NCI-H2196 (cell line): ENCODE data around the gene PERP.
"Not testable (repeated sequence)": the region's sequence is repeated elsewhere in the genome, so short reads cannot be mapped to it uniquely, and the experiment has no call there.

ENCODE experiments used
- DNase-seq: peaks from one replicate; lab custom pipeline; 2025; ENCODE audit not compliant: unreplicated experiment; lab: John Stamatoyannopoulos, UW

PERP gene

DNA sequence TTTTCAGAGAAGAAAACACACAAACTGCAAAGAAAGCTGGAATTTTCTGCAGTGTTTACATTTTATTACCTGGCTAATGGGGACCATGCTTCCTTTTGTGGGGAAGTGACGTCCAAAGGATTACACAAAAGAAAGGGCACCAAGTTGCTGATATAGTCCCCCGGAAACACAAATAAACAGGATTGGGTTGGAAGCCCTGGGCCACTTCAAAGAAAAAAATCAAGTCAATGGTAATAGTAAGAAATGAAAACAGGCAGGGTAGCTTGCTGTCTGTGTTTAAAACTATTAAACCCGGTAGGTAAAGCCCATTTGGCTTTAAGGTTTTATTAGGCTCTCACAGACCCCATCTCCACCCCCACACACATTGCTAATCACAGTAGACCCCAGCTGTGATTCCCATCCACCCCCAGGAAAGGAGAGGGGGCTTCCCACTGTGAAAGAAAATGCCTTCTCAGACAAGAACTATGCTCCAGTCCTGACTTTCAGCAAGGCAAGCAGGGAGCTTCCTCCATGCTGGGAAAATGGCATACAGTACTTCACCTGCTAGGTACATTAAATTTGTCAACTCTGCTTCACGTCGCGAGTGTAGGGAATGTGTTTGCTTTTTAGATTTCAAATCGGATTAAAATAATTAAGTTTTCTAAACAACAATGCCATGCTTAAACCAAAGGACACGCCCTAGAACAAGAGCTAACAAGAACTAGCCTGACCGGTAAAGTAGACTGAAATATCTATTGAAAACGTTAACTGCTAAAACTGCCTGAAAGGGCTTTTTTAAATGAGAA, 1.1 kb downstream of the PERP start:
- peak; percentile 16 for DNase-seq

DNA sequence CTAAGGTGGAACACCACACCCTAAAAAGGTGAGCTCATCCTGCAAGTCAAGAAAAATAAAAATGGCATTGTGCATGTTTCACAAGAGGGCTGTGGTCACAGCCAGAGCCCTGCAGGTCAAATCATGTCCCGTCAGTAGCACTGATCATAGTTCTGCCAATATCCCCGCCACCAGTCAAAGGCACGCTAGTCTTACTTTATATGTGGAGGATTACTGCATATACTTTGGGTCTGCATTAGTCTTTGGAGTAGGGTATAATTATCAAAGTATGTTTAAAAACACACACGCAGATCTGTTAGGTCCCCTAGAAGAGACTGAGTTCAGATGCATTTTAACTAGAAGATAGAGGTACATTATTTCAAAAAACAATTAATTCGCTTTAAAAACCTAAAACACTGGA, 1.8 kb downstream of the PERP start:
- DNase-seq, result no peak

DNA sequence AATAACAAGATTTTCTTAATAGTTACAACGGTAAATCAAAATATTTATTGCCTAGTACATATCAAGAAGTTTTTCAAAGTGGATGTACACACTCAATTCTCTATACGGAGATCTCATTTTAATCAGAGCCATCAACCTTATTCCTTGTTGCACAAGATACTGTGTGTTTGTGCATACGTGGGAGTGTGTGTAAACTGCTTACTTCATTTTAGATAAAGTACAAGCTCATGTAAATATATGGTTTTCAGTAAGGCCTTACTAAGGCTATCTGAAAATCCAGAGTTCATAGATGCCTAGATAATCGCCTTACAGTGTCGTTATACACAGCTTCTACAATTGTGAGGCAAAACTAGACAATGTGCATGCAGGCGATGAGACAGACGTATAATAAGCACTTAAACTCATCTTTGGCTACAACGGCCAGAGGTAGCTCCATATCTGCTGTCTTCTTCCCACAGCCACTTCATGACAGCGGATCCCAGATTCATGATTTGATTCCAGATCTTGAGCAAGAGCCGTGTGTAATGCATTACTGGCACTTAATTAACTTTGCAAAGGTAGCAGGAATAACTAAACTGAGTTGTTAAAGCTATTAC, 2.5 kb downstream of the PERP start:
- DNase-seq, result no peak

DNA sequence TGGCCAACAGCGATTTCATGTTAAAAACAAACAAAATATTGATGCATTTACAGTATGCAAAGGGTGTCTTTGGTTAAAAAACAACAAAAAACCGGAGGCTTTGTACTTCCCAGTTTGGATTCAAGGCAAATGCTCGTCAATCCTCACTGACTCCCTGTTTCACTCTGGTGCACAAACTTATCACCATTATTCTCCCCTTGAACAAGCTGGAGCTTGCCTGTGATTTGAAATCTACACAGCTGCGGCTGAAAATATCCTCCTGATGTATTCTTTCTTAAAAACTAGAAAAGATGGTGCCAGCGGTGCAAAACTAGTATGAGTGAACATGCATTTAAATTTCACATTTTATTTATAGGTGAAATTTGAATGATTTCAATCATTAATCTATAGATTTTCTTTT, 3.3 kb downstream of the PERP start:
- no peak for DNase-seq

DNA sequence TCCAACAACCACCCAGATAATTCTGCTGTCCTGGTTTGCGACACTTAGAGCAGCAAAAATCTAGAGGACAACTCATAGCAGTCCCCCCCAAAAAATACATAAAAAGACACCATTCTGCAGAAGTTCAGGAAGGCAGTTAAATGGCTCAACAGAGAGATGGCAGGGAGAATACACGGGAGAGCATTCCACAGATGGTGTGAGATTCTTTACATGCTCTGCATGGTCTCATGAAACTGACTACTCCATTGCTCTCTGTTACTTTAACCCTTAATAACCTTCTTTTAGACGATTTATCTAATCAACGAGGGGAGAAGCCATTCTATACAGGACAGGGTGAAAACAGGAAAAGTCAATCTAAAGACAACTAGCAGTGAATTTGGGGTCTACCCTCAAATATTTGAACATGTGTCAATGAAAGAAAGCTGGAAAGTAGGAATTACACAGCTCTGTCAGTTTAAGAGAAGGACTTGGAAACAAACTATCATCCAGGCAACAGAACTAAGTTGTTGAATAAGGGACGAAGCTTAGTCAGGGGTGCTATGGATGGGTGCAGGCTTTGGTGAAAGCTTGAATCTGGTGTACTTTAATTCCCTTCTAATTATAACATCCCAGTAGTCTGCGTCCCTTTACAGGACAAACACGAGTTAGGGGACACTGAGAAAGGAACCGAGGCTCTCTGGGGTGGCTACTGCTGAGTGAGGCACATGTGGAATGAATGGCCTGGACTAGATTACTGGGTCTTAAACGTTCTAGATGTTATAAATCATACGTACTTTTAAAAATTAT, 5.1 kb downstream of the PERP start:
- no peak for DNase-seq

DNA sequence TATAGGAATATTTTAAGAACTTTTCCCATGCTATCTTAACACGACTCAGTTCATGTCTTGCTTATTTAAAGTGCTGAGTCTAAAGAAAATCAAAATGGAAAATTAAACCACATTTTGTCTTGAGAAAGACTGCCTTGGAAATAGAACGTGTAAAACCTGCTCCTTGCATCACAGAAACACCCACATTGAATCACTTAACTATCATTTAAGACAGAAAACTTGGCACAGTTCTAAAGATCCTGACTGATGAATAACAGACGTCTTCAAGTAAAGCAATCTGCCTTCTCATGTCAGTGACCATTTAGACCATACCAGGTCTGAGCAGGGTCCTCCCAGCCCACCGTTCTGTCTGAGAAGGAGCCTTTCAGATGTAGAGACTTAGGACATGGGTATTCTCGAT, 7.4 kb downstream of the PERP start:
- DNase-seq, result no peak

DNA sequence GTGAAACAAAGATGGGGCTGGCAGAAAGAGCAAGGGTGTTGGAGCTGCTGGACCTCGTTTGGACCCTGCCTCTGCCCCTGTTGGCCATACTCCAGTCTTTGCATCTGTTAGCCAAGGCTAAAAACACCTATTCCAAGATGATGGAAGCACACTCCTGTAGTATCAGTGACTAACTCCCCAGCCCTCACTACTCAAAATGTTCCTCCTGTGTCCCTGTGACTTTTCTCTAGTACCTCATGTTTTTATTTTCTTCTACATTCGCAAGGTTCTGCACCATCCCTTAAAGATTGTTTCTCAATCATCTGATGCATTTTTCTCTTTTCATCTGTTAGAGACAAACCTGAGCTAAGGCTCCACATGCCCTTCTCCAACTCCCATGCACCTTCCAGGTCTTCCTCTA, 8.9 kb downstream of the PERP start:
- DNase-seq, result no peak

DNA sequence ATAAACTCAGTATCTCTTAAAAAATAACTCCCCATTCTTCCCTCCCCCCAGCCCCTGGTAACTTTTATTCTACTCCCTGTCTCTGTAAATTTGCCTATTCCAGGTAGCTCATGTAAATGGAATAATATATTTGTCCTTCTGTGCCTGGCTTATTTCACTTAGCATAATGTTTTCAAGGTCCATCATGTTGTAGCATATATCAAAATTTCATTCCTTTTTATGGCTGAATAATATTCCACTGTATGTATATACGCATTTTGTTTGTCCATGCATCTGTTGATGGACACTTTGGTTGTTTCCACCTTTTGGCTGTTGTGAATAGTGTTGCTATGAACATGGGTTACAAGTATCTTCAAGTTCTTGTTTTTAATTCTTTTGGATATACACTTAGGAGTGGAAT, 13.0 kb downstream of the PERP start:
- no peak for DNase-seq

DNA sequence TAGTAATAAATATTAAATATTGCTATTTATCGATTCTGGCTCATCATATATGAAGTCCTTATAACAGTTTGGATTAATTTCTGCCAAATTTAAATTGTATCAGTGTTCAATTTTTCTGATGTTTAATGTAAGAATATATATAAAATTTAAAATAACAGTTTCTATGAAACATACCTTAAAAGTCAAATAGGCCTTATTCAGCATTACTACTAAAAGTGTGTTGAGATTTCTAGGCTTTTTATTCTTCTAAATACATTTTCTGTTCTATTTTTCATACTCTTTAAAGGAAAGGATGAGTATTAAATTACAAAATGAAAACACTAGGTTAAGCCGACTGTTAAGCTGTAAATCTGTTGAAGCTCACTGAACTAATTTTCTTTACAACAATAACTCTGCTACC, 13.6 kb downstream of the PERP start:
- DNase-seq, result no peak

DNA sequence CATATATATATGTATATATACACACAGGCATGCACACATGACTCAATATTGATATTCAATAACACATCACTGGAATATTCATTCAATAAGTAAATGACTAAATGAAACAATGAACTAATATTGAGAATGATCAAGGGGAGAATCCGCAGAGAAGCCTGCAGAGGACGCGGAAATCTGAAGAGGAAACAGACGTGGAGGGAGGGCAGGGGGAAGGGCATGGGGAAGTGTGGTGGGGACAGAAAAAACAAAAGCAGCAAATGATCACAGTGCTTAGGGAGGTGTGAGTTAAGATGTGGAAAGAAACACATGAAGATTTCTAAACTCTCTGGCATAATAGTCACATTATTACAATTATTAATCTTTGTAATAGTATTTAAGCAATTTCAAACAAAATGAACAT, 14.5 kb downstream of the PERP start:
- no peak for DNase-seq

DNA sequence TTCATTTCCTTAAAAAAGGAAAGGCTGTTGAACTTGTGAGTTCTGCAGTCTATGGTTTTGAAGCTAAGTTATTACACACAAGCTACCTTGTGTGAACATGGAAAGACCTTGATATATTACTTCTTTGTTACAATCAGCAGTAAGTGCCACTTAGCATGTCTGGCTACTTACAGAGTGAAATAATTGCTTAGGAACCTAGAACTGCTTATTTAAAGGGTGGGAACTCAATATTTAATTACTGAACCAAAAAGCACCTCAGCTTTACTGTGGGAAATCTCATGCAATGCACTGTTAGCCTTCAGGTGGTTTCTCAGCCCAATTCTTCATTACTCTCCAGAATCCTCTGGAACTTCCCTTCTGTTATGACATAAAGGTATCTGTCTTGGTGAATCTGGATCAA, 17.9 kb downstream of the PERP start:
- DNase-seq, result no peak

DNA sequence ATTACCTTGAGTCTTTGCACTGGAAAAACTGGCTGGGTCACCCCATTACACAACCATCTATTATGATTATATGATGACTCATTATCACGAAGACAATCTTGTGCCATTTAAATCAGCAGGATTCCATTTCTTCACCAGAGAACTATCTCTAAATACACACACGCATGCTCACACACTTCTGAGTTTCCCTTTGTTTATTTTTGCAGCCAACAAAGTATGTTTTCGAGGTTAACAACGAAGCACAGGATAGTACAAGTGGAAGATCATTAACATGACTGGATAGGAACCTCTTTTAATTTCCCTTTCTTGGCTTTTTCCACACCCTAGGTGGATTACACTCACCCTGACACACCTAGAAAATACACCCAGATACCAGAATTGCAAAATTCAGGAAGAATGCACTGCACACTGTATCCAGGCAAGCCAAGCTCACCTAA, 18.9 kb downstream of the PERP start:
- DNase-seq, result peak; percentile 56

DNA sequence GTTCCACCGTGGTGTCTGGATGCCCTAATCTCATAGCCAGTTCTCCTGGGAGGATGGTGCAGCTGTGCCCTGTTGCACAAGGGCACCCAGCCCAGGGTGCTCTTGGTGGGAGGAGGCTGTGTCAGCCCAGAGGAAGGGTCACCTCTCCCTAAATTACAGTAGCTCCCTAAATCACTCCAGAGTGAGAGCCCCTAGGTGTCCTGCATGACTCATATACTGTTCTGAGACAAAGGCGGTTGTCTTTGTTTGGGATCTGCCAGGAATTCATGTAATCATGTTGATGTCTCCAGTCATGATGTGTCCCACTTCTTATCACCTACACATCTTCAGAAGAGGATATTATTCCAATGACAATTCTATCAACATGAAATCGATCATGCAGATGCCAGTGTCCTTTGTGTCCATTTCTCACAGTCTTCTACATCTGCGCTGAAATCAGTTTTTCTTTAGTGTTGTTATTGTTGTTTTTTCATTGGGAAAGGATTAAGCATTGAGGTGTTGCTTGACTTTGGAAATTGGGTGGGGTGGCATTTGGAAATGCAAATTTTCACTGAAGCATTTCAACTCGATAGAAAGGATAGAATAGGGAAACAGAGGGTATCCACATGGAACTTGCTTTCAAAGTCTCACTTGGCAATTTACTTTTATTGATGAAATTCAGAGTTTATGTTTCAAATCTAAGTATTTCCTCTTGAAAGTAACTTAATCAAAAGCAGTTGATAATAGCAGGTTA, 19.5 kb downstream of the PERP start:
- DNase-seq, result no peak

DNA sequence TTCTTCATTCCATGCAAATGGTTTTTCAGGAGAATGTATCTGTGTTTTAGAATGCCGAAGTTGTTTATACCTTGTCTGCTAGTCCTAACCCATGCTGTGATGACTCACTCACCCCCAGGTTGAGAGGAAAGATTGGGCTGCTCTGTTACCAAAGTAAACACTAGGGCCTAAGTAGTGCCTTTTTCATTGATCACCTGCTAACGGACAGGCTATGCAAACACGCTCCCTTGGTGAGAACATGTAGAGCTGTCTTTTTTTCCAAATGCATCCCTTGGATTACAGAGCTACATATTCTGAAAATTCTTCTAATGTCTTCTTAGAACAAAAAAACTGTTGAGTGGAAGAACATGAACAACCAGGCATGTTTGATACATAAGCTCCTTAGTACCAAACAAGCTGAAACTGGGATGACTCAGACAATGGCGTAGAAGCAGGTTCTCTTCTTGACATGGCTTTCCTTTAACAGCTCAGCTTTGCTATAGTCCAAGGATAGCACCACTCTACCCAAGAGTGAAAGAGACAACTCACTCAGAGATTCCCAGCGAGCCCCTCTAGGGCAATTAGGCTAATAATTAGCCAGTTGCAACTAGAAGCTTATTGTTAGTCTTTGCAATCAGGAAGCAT, 20.5 kb downstream of the PERP start:
- peak; percentile 59 for DNase-seq

DNA sequence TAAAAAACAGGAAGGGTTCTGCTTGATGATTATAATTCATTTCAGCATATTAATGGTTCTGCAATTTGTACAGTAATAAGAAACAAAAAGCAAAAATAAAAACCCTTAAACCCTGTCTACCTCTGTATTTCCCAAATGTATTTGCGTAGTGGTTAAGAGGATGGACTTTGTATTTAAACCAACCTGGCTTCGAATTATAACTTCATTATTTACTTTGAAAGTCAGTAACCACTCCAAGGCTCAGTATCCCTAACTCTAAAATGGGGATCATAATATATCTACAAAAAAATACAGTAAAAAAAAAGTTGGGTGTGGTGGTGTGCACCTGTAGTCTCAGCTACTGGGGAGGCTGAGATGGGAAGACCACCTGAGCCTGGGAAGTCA, 21.4 kb downstream of the PERP start:
- DNase-seq, result no peak

DNA sequence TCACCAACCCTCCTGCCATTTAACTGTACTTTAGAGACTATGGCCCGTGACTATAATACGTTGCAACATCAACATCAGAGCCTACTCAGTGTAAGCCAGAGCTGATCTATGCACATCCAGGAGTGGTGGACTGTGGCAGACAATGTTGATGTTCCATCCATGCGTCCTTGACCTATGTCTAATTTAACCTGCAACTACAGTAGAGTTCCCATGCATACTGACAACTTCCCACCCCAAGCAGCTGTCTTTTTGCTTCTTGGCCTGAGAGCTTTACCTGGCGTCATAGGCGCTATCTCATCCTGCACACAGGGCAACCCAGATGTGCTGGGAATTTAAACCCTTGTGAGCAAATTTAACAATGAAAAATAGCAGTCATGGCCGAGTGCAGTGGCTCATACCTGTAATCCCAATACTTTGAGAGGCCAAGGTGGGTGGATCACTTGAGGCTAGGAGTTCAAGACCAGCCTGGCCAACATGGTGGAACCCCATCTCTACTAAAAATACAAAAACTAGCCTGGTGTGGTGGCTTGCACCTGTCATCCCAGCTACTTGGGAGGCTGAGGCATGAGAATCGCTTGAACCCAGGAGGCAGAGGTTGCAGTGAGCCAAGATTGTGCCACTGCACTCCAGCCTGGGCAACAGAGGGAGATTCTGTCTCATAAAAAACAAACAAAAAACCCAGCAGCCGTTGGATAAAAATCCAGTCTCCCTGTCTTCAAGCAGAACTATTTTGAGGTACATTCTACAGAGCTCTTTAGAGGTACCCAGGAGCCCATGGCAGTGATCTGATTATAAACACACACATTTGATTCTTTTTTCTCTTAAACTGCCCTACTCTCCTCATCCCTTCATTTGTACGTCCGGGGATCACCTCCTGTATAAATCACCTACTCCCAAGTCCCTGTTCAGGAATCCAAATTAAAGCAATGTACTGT, 22.0 kb downstream of the PERP start:
- no peak for DNase-seq

DNA sequence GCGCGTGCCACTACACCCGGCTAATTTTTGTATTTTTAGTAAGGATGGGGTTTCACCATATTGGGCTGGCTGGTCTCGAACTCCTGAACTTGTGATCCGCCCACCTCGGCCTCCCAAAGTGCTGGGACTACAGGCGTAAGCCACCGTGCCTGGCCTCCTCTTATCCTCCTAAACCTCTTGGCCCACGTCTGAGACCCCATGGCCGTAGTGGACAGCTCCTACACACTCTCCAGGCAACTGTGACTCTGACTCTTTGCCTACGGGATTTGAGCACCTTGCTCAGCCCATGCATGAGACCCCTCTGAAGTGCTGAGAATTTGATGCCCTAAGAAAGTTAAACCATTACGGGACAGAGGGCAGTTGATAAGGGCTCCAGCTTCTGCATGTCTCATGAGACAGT, 25.0 kb downstream of the PERP start:
- DNase-seq, result no peak

DNA sequence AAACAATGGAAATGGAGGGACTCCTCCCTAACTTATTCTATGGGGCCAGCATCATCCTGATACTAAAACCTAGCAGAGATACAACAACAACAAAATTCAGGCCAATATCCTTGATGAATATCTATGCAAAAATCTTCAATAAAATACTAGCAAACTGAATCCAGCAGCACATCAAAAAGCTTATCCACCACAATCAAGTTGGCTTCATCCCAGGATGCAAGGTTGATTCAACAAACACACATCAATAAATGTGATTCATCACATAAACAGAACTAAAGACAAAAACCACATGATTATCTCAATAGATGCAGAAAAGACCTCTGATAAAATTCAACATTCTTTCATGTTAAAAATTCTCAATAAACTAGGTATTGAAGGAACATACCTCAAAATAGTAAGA, 27.7 kb downstream of the PERP start:
- DNase-seq, result not testable (repeated sequence)

DNA sequence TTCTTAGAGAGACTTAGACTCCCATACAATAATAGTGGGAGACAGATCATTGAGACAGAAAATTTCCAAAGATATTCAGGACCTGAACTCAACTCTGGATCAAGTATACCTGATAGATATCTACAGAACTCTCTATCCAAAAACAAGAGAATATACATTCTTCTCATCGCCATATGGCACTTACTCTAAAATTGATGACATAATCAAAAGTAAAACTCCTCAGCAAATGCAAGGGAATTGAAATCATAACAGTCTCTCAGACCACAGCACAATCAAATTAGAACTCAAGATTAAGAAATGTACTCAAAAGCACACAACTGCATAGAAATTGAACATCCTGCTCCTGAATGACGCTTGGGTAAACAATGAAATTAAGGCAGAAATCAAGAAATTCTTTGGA, 28.7 kb downstream of the PERP start:
- DNase-seq, result no peak

DNA sequence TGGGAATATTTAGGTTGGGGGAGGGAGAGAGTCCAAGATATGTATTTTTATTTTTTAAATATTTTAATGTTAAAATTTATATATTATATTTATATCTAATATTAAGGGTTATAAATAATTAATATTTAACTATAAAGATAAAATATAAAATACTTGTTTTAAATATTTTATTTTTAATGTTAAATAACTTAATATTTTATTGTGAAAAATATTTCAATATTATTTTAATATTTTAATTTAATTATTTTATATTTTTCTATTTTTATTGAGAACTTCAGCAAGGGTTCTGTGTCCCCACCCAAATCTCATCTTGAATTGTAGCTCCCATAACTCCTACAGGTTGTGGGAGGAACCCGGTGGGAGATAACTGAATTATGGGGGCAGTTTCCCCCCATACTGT, 34.0 kb downstream of the PERP start:
- DNase-seq, result no peak
